Cardiac fibroblast (primary cell): Measurements from ENCODE around the gene TBC1D5.

Experiments
- DNase-seq, 2 donors: peaks; one replicate each; pipeline versions ENCODE4 v3.0.0 to v3.0.0-alpha.2; 2010; ENCODE audit warnings: low read depth in 2 of 2
- H3K4me3 ChIP-seq, 2 donors: replicated peaks in 1 of 2; 1 replicate in 1 of 2; 2 replicates in 1 of 2; pipeline ENCODE4 v1.5.1; 2011; ENCODE audit warnings: low read depth in 2 of 2, low read length in 2 of 2, mild to moderate bottlenecking in 2 of 2, moderate library complexity in 1 of 2
- TF ChIP-seq, protein P1 (sequence below): IDR thresholded peaks from one replicate; pipeline ENCODE4 v1.5.1; 2011; ENCODE audit warnings: low read depth, mild to moderate bottlenecking, low read length, inconsistent platforms

Gene TBC1D5

DNA sequence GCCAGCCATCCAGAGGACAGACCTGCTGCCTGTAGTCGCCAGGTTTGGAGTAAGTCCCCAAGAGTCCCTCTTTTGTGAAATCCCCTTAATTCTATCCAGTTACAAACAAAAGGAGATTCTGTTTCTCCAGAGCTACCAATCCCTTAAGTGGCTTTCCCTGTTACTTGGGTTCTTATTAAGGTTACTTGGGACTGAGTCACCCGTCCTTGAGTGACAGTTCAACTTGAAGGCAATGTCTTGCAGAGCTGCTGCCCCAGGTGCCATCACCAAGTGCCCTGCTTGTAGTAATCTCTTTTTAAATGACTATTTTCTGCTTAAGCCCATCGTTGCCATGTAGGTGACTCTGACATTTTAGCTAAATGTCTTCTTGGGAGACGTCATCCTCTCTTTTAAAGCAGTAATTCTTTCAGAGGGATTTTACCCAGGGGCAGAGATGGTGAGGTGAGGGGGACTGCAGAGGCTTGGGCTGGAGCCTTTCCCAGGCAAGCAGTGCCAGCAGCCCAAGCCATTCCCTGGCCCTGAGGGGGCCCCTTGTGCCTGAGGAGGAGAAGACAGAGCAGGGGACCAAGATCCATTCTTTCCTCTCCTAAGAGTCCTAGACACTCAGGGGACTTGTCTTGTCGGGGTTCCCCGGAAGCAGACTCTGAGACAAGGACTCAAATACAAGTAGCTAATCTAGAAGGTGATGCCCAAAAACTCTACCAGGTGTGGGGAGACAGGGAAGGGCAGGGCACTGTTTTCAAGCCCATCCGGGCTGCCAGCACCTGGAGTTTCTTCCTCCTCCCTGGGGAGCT lies 604.0 kb downstream of the TBC1D5 start:
- DNase-seq: no peak
- no peak overlapping the region for H3K4me3 ChIP-seq
- TF ChIP-seq, protein P1, sequence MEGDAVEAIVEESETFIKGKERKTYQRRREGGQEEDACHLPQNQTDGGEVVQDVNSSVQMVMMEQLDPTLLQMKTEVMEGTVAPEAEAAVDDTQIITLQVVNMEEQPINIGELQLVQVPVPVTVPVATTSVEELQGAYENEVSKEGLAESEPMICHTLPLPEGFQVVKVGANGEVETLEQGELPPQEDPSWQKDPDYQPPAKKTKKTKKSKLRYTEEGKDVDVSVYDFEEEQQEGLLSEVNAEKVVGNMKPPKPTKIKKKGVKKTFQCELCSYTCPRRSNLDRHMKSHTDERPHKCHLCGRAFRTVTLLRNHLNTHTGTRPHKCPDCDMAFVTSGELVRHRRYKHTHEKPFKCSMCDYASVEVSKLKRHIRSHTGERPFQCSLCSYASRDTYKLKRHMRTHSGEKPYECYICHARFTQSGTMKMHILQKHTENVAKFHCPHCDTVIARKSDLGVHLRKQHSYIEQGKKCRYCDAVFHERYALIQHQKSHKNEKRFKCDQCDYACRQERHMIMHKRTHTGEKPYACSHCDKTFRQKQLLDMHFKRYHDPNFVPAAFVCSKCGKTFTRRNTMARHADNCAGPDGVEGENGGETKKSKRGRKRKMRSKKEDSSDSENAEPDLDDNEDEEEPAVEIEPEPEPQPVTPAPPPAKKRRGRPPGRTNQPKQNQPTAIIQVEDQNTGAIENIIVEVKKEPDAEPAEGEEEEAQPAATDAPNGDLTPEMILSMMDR: no peak

DNA sequence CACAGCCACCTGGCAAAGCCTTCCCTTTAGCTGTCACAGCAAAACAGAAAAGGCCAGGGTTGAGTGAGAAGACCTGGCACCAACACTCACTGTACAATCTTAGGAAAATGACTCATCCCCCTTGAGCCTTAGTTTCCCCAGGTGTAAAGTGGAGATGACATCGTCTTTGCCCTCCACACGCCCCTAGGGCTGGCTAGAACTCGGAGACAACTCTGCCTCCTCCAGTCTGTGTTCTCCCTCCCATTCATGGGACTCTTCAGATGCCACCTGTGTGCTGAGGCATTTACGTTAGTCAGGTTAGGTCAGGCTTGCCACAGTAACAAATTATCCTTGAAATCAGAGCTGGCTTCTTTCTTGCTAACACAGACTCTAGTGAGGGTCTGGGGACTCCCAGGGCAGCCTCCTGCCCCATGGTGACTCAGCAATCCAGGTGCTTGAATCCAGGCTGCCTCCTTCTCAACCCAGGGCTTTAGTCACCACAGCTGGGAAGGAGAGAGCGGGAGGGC lies 605.1 kb downstream of the TBC1D5 start:
- TF ChIP-seq, protein P1: no peak
- no peak overlapping the region for H3K4me3 ChIP-seq
- DNase-seq: no peak

DNA sequence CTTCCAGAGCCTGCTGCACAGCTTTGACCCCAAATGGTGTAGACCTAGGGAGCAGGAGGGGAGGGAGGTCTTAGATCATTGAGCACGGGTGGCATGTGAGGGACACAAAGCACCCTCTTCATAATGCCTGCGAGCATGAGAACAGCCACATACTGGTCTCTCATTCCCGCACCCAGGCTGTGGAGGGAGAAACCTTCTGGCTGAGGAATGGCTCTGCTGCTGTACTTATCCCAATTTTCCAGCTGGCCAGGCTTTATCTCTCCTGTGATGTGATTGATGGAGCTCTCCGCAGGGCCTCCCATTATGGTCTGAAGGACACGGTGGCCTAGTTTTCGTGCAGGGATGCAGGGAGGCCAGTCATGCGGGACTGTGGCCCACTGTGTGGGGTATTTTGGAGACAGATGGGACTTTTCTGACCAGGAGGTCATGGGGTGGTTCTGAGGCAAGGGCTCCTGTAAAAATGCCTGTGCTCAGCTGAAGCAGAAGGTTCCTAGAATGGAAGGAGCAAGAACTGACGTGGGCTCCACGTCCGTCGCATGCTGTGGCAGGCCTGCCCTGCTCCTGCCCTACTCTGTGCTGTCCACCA lies 606.2 kb downstream of the TBC1D5 start:
- H3K4me3 ChIP-seq: no peak overlapping the region
- TF ChIP-seq, protein P1: no peak
- no peak for DNase-seq

DNA sequence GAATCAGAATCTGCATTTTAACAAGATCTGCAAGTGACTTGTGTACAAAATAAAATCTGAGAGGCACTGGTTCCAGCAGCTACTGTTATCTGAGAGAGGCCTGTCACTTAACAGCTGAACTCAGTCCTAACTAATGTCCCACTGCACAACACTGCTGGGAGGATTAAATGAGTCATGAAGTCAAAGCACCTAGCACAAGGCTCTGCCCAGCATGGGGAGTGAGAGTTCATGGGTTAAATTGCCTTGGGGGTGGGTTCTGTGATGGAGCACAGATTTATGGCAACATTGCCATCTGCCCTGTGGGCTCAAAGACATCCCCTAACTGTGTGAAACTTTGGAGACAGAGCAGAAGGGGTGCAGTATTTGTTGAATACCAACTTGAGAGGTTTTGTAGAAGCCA lies 606.7 kb downstream of the TBC1D5 start:
- H3K4me3 ChIP-seq: no peak overlapping the region
- DNase-seq: no peak
- TF ChIP-seq, protein P1: no peak

DNA sequence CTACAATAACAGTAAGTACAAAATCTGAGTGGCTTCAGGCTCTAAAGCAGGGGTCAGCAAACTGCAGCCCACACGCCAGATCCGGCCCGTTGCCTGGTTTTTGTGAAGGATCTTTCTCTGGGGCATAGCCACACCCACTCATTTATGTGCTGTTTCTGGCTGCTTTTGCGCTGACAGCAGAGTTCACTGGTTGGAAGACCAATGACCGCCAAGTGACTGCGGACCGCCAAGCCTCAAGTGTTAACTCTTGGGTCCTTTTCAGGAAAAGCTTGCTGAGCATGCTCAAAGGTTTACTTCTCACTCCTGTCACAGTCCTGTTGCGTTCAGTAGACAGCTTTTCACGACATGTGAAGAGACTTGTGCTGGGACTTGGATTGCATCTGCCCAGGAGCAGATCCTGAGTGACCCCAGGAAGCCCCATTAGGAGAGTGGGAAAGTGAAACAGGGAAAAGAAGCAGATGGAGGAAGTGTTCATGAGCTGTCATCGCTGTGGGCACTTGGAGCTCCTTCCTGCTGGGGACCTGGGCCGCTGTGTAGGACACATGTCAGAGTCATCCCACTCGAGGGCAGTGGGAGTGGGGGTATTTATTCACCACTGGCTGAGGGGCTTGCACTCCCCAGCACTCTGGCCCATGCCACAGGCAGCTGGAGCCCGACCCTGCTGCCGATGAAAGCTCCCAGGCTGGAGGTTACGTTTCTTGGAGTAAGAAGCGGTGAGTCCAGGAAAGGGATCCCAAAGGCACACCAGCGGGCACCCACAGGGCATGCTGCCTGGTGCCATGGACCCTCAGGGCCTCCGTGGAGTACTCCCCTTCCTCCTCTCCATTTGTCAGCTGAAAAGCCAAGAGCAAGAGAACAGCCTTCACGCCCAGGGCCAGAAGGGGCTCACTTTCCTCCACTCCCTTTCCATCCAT lies 608.5 kb downstream of the TBC1D5 start:
- DNase-seq: peak in 1 of 2 donors; percentile 5
- H3K4me3 ChIP-seq: no peak overlapping the region
- TF ChIP-seq, protein P1: no peak

DNA sequence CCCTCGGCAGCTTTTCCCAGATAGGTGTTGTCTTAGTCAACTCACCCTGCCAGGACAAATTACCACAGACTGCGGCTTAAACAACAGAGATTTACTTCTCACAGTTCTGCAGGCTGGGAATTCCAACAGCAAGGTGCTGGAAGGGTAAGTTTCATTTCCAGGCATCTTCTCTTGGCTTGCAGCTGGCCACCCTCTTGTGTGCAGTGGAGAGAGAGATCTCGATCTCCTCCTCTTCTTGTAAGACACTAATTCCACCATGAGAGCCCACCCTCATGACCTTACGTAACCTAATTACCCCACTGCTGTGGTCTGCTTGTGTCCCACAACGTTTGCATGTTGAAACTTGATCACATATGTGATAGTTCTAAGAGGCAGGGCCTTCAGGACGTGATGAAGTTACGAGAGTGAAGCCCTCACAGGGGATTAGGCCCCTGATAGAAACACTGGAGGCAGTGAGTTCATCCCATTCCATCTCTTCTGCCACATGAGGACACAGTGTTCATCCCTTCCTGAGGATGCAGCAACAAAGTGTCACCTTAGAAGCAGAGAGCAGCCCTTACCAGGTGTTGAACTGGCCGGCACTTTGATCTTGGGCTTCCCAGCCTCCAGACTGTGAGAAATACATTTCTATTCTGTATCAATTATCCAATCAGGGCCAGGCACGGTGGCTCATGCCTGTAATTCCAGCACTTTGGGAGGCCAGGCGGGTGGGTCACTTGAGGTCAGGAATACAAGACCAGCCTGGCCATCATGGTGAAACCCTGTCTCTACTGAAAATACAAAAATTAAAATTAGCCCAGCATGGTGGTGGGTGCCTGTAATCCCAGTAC lies 609.9 kb downstream of the TBC1D5 start:
- TF ChIP-seq, protein P1: no peak
- DNase-seq: no peak

More for the DNA sequence above, 609.9 kb downstream of the TBC1D5 start:
- no peak overlapping the region for H3K4me3 ChIP-seq
